Skeletal muscle satellite cell (primary cell): ENCODE results near the gene ABLIM2.

Experiments
- H3K27me3 ChIP-seq: 2 replicates; pipeline ENCODE4 v1.7.0; 2013; ENCODE audit warnings: low read length; ENCODE audit not compliant: control insufficient read depth, insufficient read depth
- H3K36me3 ChIP-seq: 2 replicates; pipeline ENCODE4 v1.7.0; 2013; ENCODE audit warnings: mild to moderate bottlenecking, control low read depth, low read length; ENCODE audit not compliant: insufficient read depth
- H3K4me1 ChIP-seq: 2 replicates; pipeline ENCODE4 v1.7.0; 2013; ENCODE audit warnings: low read length; ENCODE audit not compliant: control insufficient read depth, insufficient read depth
- H3K4me2 ChIP-seq: 2 replicates; pipeline ENCODE4 v1.7.0; 2013; ENCODE audit warnings: mild to moderate bottlenecking, low read length
- H3K4me3 ChIP-seq: 2 replicates; pipeline ENCODE4 v1.7.0; 2013; ENCODE audit warnings: low read length
- H3K9ac ChIP-seq: 2 replicates; pipeline ENCODE4 v1.7.0; 2013; ENCODE audit warnings: mild to moderate bottlenecking, low read depth, low read length, moderate library complexity
- H3K9me3 ChIP-seq: replicated peaks from 2 replicates; pipeline ENCODE4 v1.7.0; 2013; ENCODE audit warnings: mild to moderate bottlenecking, control low read depth, low read length

ABLIM2 gene

GRCh38 chr4:8039853-8040252 lies 118.8 kb downstream of the ABLIM2 start:
- no peaks in the 10 kb centered on the region for H3K9me3 ChIP-seq
- no peak overlapping the region for H3K9ac ChIP-seq
- H3K4me3 ChIP-seq, result no peak overlapping the region
- H3K36me3 ChIP-seq, result no peaks in the 10 kb centered on the region
- no peaks in the 10 kb centered on the region for H3K4me1 ChIP-seq
- H3K4me2 ChIP-seq, result no peak overlapping the region
- H3K27me3 ChIP-seq, result peaks cover 10% of the 10 kb centered on the region

DNA sequence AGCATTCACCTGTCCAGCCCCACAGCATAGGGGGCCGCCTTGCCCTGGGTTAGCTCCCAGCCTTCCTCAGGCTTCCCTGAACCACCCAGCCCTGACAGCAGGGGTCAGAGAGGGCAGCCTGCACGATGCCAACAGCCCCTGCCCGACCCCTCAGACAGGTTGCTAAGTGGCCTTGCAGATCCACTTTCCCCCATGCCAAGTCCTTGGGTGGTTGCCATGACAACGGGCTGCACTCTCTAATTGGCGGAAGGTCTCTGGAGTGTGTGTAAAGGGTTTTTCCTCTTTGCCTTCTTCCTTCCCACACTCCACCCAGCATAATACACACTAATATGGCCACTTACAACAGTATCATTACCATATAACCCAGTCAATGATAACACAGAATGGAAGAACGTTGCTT lies 119.3 kb downstream of the ABLIM2 start:
- Histone ChIP-seq H3K4me2 (no peak overlapping the region), H3K36me3 (no peaks in the 10 kb centered on the region), H3K4me3 (no peak overlapping the region), H3K27me3 (peaks cover 10% of the 10 kb centered on the region), H3K4me1 (no peaks in the 10 kb centered on the region), H3K9ac (no peak overlapping the region), H3K9me3 (no peaks in the 10 kb centered on the region)

DNA sequence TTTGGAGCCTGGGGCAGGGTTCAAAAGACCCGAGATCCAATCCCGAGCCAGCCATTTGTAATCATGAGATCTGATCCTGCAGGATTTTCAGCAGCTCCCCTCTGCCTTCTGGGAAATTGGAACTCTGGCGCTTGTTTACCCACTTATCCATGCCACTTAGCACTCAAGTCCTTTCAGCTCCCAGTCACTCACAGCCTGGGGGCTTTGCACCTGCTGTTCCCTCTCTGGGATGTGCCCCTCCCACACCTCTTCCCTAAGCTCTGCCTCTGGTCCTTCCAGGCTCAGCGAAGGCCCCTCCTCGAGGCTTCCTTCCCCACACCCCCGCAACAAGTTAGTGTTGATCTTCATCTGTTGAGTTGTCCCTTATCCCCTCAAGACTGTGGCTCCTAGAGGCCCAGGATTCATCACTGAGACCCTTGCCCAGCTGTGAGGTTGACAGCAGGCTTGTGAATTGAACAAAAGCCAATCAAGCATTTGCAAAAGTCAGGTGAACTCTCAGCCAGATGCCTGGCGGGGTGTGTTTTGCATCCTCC lies 119.8 kb downstream of the ABLIM2 start:
- Histone ChIP-seq H3K27me3 (peaks cover 10% of the 10 kb centered on the region), H3K4me2 (no peak overlapping the region), H3K9ac (no peak overlapping the region), H3K36me3 (no peaks in the 10 kb centered on the region), H3K9me3 (no peaks in the 10 kb centered on the region), H3K4me1 (no peaks in the 10 kb centered on the region), H3K4me3 (no peak overlapping the region)

GRCh38 chr4:8038083-8038482 lies 120.5 kb downstream of the ABLIM2 start:
- Histone ChIP-seq H3K27me3 (peaks cover 12% of the 10 kb centered on the region), H3K9ac (no peak overlapping the region), H3K4me2 (no peak overlapping the region), H3K36me3 (no peaks in the 10 kb centered on the region), H3K4me1 (no peaks in the 10 kb centered on the region), H3K9me3 (no peaks in the 10 kb centered on the region), H3K4me3 (no peak overlapping the region)

- Histone ChIP-seq H3K4me2 (no peak overlapping the region), H3K4me1 (no peaks in the 10 kb centered on the region), H3K4me3 (no peak overlapping the region), H3K9me3 (no peaks in the 10 kb centered on the region), H3K9ac (no peak overlapping the region), H3K27me3 (peaks cover 12% of the 10 kb centered on the region), H3K36me3 (no peaks in the 10 kb centered on the region)
Measured at GRCh38 chr4:8037150-8037769, 121.4 kb downstream of the ABLIM2 start.

DNA sequence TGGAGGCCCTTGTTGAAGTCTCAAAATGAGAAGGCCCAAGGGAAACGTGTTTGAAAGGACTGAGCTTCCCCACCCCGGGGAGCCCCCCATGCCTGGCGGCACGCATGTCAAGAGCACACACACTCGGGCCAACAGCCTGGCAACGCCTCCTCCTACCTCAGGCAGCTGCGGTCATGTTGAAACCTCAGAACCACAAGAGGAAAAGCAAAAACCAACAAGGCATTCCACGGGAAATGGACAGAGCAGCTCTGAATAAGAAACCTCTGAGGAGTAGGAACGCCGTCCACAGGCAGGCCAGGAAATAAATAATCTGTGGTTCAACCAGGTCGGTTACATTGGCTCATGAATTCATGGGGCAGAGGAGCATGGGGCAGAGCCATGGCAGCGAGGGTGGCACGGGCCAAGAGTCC lies 123.2 kb downstream of the ABLIM2 start:
- no peaks in the 10 kb centered on the region for H3K9me3 ChIP-seq
- H3K4me1 ChIP-seq, result no peaks in the 10 kb centered on the region
- H3K27me3 ChIP-seq, result peaks cover 18% of the 10 kb centered on the region
- no peak overlapping the region for H3K4me2 ChIP-seq
- no peak overlapping the region for H3K4me3 ChIP-seq
- H3K9ac ChIP-seq, result no peak overlapping the region
- H3K36me3 ChIP-seq, result no peaks in the 10 kb centered on the region

DNA sequence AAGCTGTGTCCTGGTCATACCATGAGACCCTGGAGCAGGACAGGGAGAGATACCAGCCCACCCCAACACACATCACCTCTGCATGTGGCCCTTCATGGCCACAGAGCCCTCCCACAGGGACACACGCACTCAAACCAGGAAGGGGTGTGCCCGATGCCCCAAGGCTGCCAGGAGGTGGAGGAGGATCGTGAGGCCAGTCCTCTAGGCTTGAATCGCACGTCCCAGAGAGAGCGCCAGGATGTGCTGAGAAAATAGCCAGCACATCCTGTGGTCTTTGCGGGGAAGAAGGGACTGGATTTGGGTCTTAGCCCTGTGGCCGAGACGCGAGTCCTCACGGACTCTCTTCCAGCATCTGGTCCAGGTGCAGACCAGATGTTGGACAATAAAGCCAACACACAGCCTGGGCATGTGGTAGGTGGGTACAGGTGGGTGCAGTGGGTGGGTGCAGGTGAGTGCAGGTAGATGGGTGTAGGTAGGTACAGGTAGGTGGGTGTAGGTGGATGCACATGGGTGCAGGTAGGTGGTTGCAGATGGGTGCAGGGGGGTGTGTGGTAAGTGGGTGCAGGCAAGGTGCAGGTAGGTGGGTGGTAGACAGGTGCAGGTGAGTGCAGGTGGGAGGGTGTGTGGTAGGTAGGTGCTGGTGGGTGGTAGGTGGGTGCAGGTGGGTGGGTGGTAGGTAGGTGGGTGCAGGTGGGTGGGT lies 124.6 kb downstream of the ABLIM2 start:
- Histone ChIP-seq H3K9me3 (no peaks in the 10 kb centered on the region), H3K4me2 (no peak overlapping the region), H3K4me1 (no peaks in the 10 kb centered on the region), H3K9ac (no peak overlapping the region), H3K4me3 (no peak overlapping the region), H3K27me3 (peaks cover 17% of the 10 kb centered on the region), H3K36me3 (no peaks in the 10 kb centered on the region)

GRCh38 chr4:8033067-8033755 lies 125.4 kb downstream of the ABLIM2 start:
- no peak overlapping the region for H3K4me3 ChIP-seq
- no peaks in the 10 kb centered on the region for H3K9me3 ChIP-seq
- H3K4me1 ChIP-seq, result no peaks in the 10 kb centered on the region
- H3K36me3 ChIP-seq, result no peaks in the 10 kb centered on the region
- H3K9ac ChIP-seq, result no peak overlapping the region
- no peak overlapping the region for H3K4me2 ChIP-seq
- peaks cover 13% of the 10 kb centered on the region for H3K27me3 ChIP-seq

DNA sequence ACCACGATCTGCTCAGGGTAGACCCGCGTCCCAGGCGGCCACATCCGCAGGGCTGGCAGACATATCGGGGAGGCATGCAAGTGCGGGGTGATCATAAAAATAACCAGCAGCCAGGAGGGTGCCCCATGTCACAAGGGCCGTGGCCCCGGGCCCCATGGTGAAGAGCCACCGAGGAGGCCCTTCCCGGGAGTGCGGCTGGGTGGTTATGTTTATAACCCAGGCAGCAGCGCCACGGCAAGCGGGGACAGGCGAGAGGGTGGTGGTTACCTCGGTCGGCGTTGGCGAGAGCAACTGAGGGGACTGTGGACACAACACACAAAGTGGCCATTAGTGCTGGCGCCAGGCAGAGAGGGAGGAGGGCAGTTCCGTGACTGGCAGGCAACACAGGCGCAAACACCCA lies 126.2 kb downstream of the ABLIM2 start:
- H3K9me3 ChIP-seq, result no peaks in the 10 kb centered on the region
- H3K4me3 ChIP-seq, result no peak overlapping the region
- no peaks in the 10 kb centered on the region for H3K36me3 ChIP-seq
- H3K27me3 ChIP-seq, result peaks cover 13% of the 10 kb centered on the region
- no peak overlapping the region for H3K9ac ChIP-seq
- H3K4me2 ChIP-seq, result no peak overlapping the region
- H3K4me1 ChIP-seq, result no peaks in the 10 kb centered on the region

- Histone ChIP-seq H3K27me3 (peaks cover 13% of the 10 kb centered on the region), H3K9me3 (no peaks in the 10 kb centered on the region), H3K4me3 (no peak overlapping the region), H3K9ac (no peak overlapping the region), H3K4me1 (no peaks in the 10 kb centered on the region), H3K36me3 (no peaks in the 10 kb centered on the region), H3K4me2 (no peak overlapping the region)
Measured at GRCh38 chr4:8030121-8030781, 128.4 kb downstream of the ABLIM2 start.

DNA sequence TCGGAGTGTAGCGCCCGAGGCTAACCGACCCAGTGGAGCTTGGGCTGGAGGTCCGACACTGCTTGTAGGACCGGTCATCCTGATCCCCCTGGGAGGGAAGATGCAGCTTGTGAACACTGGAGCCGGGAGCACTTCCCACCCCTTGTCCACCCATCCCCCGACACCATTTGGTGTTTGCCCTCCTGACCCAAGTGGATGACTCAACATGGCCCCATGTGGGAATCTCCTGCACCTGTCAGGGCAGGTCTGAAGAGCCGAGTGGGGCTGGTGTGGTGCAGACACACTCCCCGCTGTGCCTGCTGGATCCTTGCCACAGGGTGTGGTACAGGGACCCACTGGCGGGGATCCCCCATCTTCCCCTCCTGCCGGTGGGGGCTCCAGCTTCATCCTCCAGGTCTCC lies 128.9 kb downstream of the ABLIM2 start:
- no peaks in the 10 kb centered on the region for H3K9me3 ChIP-seq
- no peak overlapping the region for H3K4me3 ChIP-seq
- H3K36me3 ChIP-seq, result no peaks in the 10 kb centered on the region
- H3K9ac ChIP-seq, result no peak overlapping the region
- no peaks in the 10 kb centered on the region for H3K4me1 ChIP-seq
- peaks cover 13% of the 10 kb centered on the region for H3K27me3 ChIP-seq
- H3K4me2 ChIP-seq, result no peak overlapping the region
